22Rv1 (cell line): ENCODE results near the gene KRTAP2-1.

Experiments used
- H3K27ac ChIP-seq: fragments of 450-650 bp; 2 replicates; pipeline ENCODE4 v1.5.1; 2017
- CTCF ChIP-seq: fragments of 450-650 bp; IDR thresholded peaks from 2 replicates; pipeline ENCODE4 v1.5.1; 2017; ENCODE audit warnings: mild to moderate bottlenecking
- ZFX ChIP-seq: fragments of 450-650 bp; IDR thresholded peaks from 2 replicates; pipeline ENCODE4 v1.6.1; 2017; ENCODE audit warnings: antibody characterized with exemption, borderline replicate concordance

Gene KRTAP2-1

GRCh38 chr17:41012326-41013120 is 34.6 kb downstream of the KRTAP2-1 start:
- TF ChIP-seq CTCF (no peak), ZFX (no peak)
- H3K27ac ChIP-seq, result no peak overlapping the region

- H3K27ac ChIP-seq, result no peak overlapping the region
- no peak for TF ChIP-seq ZFX
- no peak for TF ChIP-seq CTCF
Measured at GRCh38 chr17:41010441-41010840, 36.7 kb downstream of the KRTAP2-1 start.

GRCh38 chr17:41009936-41010335 is 37.2 kb downstream of the KRTAP2-1 start:
- peak overlapping the region; percentile 55 for H3K27ac ChIP-seq
- TF ChIP-seq CTCF (no peak), ZFX (no peak)

- no peak for TF ChIP-seq CTCF
- no peak for TF ChIP-seq ZFX
- peak overlapping the region; percentile 55 for H3K27ac ChIP-seq
Measured at GRCh38 chr17:41009301-41009760, 37.8 kb downstream of the KRTAP2-1 start.

GRCh38 chr17:41008811-41009210 is 38.3 kb downstream of the KRTAP2-1 start, which contains the start of gene KRTAP3-1:
Gene KRTAP3-1 (minus strand): TSS chr17:41009128. CDS start chr17:41009074, 54 bp downstream.
- TF ChIP-seq CTCF (no peak), ZFX (no peak)
- peak within 1 kb of the TSS; percentile 55 for H3K27ac ChIP-seq

GRCh38 chr17:41004397-41004796 is 42.7 kb downstream of the KRTAP2-1 start:
- no peak for TF ChIP-seq CTCF
- no peak for TF ChIP-seq ZFX

GRCh38 chr17:41003926-41004325 is 43.2 kb downstream of the KRTAP2-1 start:
- no peak overlapping the region for H3K27ac ChIP-seq
- TF ChIP-seq CTCF, result no peak
- TF ChIP-seq ZFX, result no peak

More at GRCh38 chr17:41004397-41004796, 42.7 kb downstream of the KRTAP2-1 start:
- no peak overlapping the region for H3K27ac ChIP-seq
